HCT116 (cell line): ENCODE results near the gene PLB1.

Experiments
- POLR2A ChIP-seq: IDR thresholded peaks from 2 replicates; pipeline ENCODE4 v1.7.0; 2011; ENCODE audit warnings: borderline replicate concordance; ENCODE audit not compliant: insufficient read depth, insufficient read length; ENCODE audit errors: extremely low read depth
- YY1 ChIP-seq: IDR thresholded peaks from 2 replicates; pipeline ENCODE4 v1.6.1; 2011; ENCODE audit warnings: low read length, low read depth, moderate library complexity, mild to moderate bottlenecking; ENCODE audit not compliant: insufficient replicate concordance; ENCODE audit errors: extremely low read depth
- TF ChIP-seq, protein P1 (sequence below): IDR thresholded peaks from 2 replicates; pipeline ENCODE4 v1.6.1; 2012
- TF ChIP-seq, protein P2 (sequence below): IDR thresholded peaks from 2 replicates; pipeline ENCODE4 v1.6.1; 2012; ENCODE audit warnings: low read depth
- TF ChIP-seq, protein P3 (sequence below), 3 experiments: fragments of 200-600 bp in 1 of 3; sonication (generic) in 1 of 3; IDR thresholded peaks in 2 of 3; conservative IDR thresholded peaks in 1 of 3; 2 replicates each; pipeline ENCODE4 v1.5.1; 2012 to 2017; ENCODE audit warnings: low read depth in 2 of 3, low read length in 2 of 3, antibody characterized with exemption in 1 of 3, borderline replicate concordance in 1 of 3, control low read depth in 1 of 3, mild to moderate bottlenecking in 1 of 3, mixed read lengths in 1 of 3, mixed run types in 1 of 3, moderate library complexity in 1 of 3; ENCODE audit not compliant: insufficient read depth in 1 of 3

DNA sequence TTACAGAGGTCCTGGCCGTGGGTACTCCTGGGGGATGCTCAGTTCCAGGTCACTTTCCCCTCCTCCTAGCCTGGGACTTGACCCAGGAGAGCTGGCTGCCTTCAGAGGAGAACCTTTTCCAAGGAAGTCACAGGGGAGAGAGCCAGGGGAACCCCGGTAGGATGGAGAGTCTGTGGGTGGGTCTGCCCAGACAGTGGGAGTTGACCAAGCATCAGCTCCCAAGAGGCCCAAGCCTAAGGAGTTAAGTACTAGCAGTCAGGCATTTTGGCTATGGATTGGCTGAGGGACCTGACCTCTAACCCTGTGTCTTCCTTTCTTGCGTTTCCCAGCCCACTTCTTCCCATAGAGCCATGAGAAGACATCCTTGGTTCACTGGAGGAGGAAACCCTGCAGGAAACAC, 48.8 kb upstream of the PLB1 start:
- TF ChIP-seq YY1 (no peak), POLR2A (no peak)
- TF ChIP-seq, protein P1, sequence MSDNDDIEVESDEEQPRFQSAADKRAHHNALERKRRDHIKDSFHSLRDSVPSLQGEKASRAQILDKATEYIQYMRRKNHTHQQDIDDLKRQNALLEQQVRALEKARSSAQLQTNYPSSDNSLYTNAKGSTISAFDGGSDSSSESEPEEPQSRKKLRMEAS = no peak
- TF ChIP-seq, protein P2, sequence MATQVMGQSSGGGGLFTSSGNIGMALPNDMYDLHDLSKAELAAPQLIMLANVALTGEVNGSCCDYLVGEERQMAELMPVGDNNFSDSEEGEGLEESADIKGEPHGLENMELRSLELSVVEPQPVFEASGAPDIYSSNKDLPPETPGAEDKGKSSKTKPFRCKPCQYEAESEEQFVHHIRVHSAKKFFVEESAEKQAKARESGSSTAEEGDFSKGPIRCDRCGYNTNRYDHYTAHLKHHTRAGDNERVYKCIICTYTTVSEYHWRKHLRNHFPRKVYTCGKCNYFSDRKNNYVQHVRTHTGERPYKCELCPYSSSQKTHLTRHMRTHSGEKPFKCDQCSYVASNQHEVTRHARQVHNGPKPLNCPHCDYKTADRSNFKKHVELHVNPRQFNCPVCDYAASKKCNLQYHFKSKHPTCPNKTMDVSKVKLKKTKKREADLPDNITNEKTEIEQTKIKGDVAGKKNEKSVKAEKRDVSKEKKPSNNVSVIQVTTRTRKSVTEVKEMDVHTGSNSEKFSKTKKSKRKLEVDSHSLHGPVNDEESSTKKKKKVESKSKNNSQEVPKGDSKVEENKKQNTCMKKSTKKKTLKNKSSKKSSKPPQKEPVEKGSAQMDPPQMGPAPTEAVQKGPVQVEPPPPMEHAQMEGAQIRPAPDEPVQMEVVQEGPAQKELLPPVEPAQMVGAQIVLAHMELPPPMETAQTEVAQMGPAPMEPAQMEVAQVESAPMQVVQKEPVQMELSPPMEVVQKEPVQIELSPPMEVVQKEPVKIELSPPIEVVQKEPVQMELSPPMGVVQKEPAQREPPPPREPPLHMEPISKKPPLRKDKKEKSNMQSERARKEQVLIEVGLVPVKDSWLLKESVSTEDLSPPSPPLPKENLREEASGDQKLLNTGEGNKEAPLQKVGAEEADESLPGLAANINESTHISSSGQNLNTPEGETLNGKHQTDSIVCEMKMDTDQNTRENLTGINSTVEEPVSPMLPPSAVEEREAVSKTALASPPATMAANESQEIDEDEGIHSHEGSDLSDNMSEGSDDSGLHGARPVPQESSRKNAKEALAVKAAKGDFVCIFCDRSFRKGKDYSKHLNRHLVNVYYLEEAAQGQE = no peak
- TF ChIP-seq, protein P3, sequence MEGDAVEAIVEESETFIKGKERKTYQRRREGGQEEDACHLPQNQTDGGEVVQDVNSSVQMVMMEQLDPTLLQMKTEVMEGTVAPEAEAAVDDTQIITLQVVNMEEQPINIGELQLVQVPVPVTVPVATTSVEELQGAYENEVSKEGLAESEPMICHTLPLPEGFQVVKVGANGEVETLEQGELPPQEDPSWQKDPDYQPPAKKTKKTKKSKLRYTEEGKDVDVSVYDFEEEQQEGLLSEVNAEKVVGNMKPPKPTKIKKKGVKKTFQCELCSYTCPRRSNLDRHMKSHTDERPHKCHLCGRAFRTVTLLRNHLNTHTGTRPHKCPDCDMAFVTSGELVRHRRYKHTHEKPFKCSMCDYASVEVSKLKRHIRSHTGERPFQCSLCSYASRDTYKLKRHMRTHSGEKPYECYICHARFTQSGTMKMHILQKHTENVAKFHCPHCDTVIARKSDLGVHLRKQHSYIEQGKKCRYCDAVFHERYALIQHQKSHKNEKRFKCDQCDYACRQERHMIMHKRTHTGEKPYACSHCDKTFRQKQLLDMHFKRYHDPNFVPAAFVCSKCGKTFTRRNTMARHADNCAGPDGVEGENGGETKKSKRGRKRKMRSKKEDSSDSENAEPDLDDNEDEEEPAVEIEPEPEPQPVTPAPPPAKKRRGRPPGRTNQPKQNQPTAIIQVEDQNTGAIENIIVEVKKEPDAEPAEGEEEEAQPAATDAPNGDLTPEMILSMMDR (IDR thresholded peaks at IDR 0.05 in 2 of 3, conservative IDR thresholded peaks at IDR 0.05 in 1 of 3; ENCODE audit: borderline replicate concordance in 1 of 3, insufficient read depth in 1 of 3, low read depth in 2 of 3, low read length in 2 of 3) = no peak
